BLaER1 (cell line): ENCODE measurements around the gene SLC2A1.
A peak's percentile ranks its signal among the peaks of the same experiment; 100 is the strongest.

Source experiments
- H3K27ac ChIP-seq: shearing (Covaris generic); formaldehyde crosslinking; 2 replicates; pipeline ENCODE4 v1.8.1; 2022
- H3K27me3 ChIP-seq: shearing (Covaris generic); formaldehyde crosslinking; 2 replicates; pipeline ENCODE4 v1.8.1; 2022
- H3K36me3 ChIP-seq: shearing (Covaris generic); formaldehyde crosslinking; 2 replicates; pipeline ENCODE4 v1.8.1; 2022
- H3K4me1 ChIP-seq: shearing (Covaris generic); formaldehyde crosslinking; 2 replicates; pipeline ENCODE4 v1.8.1; 2022
- H3K4me2 ChIP-seq: shearing (Covaris generic); formaldehyde crosslinking; 2 replicates; pipeline ENCODE4 v1.8.1; 2022
- H3K4me3 ChIP-seq: shearing (Covaris generic); formaldehyde crosslinking; 2 replicates; pipeline ENCODE4 v1.8.1; 2022
- H3K9ac ChIP-seq: shearing (Covaris generic); formaldehyde crosslinking; 2 replicates; pipeline ENCODE4 v1.8.1; 2022
- H3K9me3 ChIP-seq: shearing (Covaris generic); formaldehyde crosslinking; 2 replicates; pipeline ENCODE4 v1.8.1; 2022
- H4K20me1 ChIP-seq: shearing (Covaris generic); formaldehyde crosslinking; 2 replicates; pipeline ENCODE4 v1.8.1; 2022
- Cebpa-rat ChIP-seq: shearing (Covaris generic); IDR thresholded peaks from 2 replicates; pipeline ENCODE4 v1.8.1; 2022

Gene SLC2A1

DNA sequence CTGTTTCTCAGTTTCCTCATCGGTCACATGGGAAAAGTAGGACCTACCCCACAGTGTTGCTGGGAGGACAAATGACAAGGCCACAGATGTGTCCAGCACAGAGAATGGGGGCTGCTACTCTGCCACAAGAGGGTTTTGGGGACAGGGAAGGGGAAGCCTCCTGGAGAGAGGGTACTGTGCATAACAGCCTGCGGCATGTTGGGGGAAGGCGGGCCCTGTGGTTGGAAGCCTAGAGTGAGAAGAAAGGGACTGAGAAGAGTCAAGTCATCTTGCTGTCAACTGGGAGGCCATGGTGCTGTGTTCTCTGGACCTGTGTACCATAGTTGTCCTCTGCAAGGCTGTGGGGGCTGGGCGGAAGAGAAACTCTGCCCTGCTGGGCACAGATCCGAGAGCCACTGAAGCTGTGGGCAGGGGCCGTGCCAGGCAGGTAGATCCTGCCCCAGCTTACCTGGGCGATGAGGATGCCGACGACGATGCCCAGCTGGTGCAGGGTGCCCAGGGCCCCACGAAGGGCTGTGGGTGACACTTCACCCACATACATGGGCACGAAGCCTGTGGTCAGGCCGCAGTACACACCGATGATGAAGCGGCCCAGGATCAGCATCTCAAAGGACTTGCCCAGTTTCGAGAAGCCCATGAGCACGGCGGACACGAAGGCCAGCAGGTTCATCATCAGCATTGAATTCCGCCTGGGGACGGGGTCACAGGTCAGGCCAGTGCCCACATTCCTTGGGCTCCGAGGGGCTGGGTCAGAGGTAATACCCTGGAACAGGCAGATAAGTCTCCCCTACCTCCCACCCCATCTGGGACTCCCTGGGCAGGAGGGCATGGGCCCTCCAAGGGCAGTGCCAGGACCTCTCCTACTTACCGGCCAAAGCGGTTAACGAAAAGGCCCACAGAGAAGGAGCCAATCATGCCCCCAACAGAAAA is 28.2 kb downstream of the SLC2A1 start:
- H3K9ac ChIP-seq = peak overlapping the region; percentile 39; the same call in 1 of the 2 replicates
- H3K4me3 ChIP-seq = peak overlapping the region; percentile 51
- peaks cover 64% of the 10 kb centered on the region for H4K20me1 ChIP-seq
- H3K9me3 ChIP-seq = no peaks in the 10 kb centered on the region
- H3K27me3 ChIP-seq = no peaks in the 10 kb centered on the region
- peak overlapping the region; percentile 81 for H3K27ac ChIP-seq
- peaks cover 97% of the 10 kb centered on the region for H3K4me1 ChIP-seq
- peak overlapping the region; percentile 90 for H3K4me2 ChIP-seq
- H3K36me3 ChIP-seq = peaks cover 77% of the 10 kb centered on the region
- TF ChIP-seq Cebpa-rat = no peak

DNA sequence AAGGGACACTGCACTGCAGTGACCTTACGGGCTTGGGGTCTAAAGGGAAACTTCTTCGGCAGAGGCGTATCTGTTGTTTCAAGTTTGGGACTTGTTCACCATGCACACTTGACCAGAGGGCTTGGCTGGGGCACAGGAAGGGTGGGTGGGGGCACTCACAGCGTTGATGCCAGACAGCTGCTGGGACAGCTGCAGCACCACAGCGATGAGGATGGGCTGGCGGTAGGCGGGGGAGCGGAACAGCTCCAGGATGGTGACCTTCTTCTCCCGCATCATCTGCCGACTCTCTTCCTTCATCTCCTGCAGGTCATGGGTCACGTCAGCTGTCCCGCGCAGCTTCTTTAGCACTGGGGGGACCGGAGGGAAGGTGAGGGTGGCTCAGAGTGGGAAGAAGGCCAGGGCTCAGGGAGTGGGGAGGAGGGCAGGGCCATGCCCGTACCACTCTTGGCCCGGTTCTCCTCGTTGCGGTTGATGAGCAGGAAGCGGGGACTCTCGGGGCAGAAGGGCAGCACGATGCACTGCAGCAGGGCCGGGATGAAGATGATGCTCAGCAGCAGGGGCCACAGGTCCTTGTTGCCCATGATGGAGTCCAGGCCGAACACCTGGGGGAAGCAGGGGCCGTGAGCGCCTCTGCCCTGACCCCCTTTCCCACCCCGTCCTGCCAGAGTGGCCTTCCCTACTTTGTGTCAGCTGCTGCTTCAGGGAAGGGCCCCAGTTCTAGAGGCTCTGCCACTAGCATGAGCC is 29.1 kb downstream of the SLC2A1 start:
- Histone ChIP-seq H3K36me3 (peaks cover 73% of the 10 kb centered on the region), H3K4me1 (peaks cover 95% of the 10 kb centered on the region), H3K27ac (peak overlapping the region; percentile 81)

DNA sequence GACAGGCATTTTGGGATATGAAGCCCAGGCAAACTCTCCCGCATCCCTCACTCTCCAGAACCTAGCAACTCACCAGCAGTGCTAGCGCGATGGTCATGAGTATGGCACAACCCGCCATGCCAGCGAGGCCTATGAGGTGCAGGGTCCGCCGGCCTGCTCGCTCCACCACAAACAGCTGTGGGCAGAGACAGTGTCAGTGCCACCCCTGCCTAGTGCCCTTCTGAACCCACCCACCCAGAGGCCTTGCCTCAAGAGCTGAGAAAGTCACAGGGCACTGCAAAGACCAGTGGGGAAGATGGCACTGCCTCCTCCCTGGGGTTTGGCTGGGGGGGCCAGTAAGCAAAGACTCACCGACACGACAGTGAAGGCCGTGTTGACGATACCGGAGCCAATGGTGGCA is 29.8 kb downstream of the SLC2A1 start:
- Histone ChIP-seq H3K4me1 (peaks cover 87% of the 10 kb centered on the region), H3K4me2 (peak overlapping the region; percentile 90), H3K27ac (peak overlapping the region; percentile 81; the same call in 1 of the 2 replicates), H3K27me3 (no peaks in the 10 kb centered on the region), H3K36me3 (peaks cover 65% of the 10 kb centered on the region), H3K4me3 (no peak overlapping the region), H3K9ac (0 out of 2 replicates have a peak overlapping the region, but pooled peaks have one; percentile 39), H4K20me1 (peaks cover 48% of the 10 kb centered on the region), H3K9me3 (no peaks in the 10 kb centered on the region)
- no peak for TF ChIP-seq Cebpa-rat

More for the DNA sequence above, 29.1 kb downstream of the SLC2A1 start:
- peaks cover 56% of the 10 kb centered on the region for H4K20me1 ChIP-seq
- H3K4me2 ChIP-seq = peak overlapping the region; percentile 90
- peak overlapping the region; percentile 39; the same call in 1 of the 2 replicates for H3K9ac ChIP-seq
- no peaks in the 10 kb centered on the region for H3K9me3 ChIP-seq
- H3K27me3 ChIP-seq = no peaks in the 10 kb centered on the region
- no peak for TF ChIP-seq Cebpa-rat
- H3K4me3 ChIP-seq = peak overlapping the region; percentile 49

DNA sequence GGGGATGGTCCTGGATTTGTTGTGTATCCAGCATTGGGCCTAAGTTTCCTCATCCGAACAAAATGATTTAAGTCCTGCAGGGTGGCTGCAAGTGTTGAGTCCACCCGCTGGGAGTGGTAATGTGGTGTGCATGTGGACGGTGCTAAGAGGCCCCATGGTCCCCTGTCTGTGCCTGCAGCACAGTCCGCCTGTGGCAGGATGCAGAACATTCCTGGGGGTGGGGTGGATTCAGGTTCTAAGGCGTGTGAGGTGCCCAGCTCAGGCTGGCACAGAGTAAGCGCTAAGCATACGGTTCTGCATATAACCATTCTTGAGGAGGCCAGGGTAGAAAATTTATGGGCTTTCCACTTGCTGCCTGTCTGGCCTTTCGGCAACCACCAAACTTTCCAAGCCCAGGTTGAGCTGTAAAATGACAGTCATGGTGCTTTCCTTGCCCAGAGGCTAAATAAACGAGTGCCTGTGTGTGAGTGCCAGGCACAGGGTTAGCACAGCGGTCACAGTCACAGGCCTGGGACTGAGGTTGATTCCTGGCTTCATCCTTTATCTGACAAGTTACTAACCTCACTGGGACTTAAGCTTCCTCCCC is 30.7 kb downstream of the SLC2A1 start:
- Histone ChIP-seq H3K4me1 (peaks cover 85% of the 10 kb centered on the region), H3K27ac (no peak overlapping the region), H3K4me3 (no peak overlapping the region), H3K36me3 (peaks cover 57% of the 10 kb centered on the region), H3K9ac (no peak overlapping the region), H3K9me3 (no peaks in the 10 kb centered on the region), H3K4me2 (no peak overlapping the region), H4K20me1 (peaks cover 40% of the 10 kb centered on the region), H3K27me3 (no peaks in the 10 kb centered on the region)
- no peak for TF ChIP-seq Cebpa-rat

DNA sequence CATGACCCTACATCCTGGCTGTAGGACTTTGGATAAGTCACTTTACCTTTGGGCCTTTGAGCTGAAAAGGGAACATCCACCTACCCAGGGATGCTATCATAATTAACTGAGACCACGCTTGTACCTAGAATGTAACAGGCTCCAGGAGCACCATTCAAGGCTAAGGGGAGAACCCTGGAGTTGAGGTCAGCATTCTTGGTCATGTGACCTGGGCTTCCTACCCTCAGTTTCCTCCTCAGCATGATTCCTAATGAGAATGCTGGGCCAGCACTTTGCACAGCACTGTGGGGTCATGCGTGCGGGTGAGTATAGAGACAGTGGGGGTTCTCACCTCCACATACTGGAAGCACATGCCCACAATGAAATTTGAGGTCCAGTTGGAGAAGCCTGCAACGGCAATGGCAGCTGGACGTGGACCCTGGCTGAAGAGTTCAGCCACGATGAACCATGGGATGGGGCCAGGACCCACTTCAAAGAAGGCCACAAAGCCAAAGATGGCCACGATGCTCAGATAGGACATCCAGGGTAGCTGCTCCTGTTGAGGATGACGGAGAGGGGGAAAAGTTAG is 31.3 kb downstream of the SLC2A1 start:
- no peak overlapping the region for H3K4me3 ChIP-seq
- H3K9ac ChIP-seq = peak overlapping the region; percentile 32; the same call in 1 of the 2 replicates
- peaks cover 33% of the 10 kb centered on the region for H4K20me1 ChIP-seq
- H3K36me3 ChIP-seq = peaks cover 54% of the 10 kb centered on the region
- TF ChIP-seq Cebpa-rat = no peak
- H3K27me3 ChIP-seq = no peaks in the 10 kb centered on the region
- H3K27ac ChIP-seq = 0 out of 2 replicates have a peak overlapping the region, but pooled peaks have one; percentile 86
- H3K9me3 ChIP-seq = no peaks in the 10 kb centered on the region
- no peak overlapping the region for H3K4me2 ChIP-seq
- peaks cover 80% of the 10 kb centered on the region for H3K4me1 ChIP-seq

DNA sequence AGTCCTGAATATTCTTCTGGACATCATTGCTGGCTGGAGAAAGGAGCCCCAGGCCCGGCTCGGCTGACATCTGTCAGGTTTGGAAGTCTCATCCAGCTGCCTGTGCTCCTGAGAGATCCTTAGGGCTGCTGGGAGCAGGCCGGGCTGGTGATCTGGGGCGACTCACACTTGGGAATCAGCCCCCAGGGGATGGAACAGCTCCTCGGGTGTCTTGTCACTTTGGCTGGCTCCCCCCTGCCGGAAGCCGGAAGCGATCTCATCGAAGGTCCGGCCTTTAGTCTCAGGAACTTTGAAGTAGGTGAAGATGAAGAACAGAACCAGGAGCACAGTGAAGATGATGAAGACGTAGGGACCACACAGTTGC is 31.8 kb downstream of the SLC2A1 start:
- Histone ChIP-seq H3K9ac (peak overlapping the region; percentile 32; the same call in 1 of the 2 replicates), H3K4me1 (peaks cover 75% of the 10 kb centered on the region), H3K27me3 (no peaks in the 10 kb centered on the region), H3K4me2 (no peak overlapping the region; the same call in 1 of the 2 replicates), H3K4me3 (no peak overlapping the region), H3K27ac (peak overlapping the region; percentile 86; the same call in 1 of the 2 replicates), H4K20me1 (peaks cover 28% of the 10 kb centered on the region), H3K9me3 (no peaks in the 10 kb centered on the region), H3K36me3 (peaks cover 54% of the 10 kb centered on the region)
- no peak for TF ChIP-seq Cebpa-rat

DNA sequence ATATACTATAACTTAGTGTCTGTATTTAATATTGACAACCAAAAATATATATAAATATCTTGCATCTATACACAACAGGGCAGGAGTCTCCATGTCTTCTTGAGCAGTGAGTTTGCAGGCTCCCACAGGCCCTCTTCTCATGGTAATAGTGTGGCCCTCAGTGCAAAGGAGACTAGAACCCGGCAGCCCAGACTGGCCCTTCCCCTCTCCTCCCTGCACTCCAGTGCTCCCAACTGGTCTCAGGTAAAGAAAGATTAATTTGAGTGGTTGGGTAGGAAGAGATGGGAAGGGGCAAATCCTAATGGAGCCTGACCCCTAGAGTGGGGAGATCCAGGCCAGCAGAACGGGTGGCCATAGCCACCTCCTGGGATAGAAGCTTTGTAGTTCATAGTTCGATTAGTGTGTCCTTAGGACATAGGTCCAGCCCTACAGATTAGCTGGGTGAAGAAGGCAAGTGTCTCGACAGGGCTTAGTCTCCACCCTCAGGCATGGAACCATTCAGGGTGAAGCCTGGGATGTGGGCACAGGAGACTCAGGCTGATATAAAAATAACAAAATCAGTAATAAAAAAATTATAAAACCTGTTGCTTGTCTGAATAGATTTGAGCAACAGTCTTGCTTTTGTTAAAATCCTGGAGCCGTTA is 32.3 kb downstream of the SLC2A1 start:
- peak overlapping the region; percentile 84 for H3K4me2 ChIP-seq
- TF ChIP-seq Cebpa-rat = no peak
- peaks cover 23% of the 10 kb centered on the region for H4K20me1 ChIP-seq
- H3K4me1 ChIP-seq = peaks cover 70% of the 10 kb centered on the region
- H3K9me3 ChIP-seq = no peaks in the 10 kb centered on the region
- H3K9ac ChIP-seq = peak overlapping the region; percentile 32; the same call in 1 of the 2 replicates
- no peaks in the 10 kb centered on the region for H3K27me3 ChIP-seq
- peaks cover 54% of the 10 kb centered on the region for H3K36me3 ChIP-seq
- H3K27ac ChIP-seq = peak overlapping the region; percentile 86; the same call in 1 of the 2 replicates
- no peak overlapping the region for H3K4me3 ChIP-seq

DNA sequence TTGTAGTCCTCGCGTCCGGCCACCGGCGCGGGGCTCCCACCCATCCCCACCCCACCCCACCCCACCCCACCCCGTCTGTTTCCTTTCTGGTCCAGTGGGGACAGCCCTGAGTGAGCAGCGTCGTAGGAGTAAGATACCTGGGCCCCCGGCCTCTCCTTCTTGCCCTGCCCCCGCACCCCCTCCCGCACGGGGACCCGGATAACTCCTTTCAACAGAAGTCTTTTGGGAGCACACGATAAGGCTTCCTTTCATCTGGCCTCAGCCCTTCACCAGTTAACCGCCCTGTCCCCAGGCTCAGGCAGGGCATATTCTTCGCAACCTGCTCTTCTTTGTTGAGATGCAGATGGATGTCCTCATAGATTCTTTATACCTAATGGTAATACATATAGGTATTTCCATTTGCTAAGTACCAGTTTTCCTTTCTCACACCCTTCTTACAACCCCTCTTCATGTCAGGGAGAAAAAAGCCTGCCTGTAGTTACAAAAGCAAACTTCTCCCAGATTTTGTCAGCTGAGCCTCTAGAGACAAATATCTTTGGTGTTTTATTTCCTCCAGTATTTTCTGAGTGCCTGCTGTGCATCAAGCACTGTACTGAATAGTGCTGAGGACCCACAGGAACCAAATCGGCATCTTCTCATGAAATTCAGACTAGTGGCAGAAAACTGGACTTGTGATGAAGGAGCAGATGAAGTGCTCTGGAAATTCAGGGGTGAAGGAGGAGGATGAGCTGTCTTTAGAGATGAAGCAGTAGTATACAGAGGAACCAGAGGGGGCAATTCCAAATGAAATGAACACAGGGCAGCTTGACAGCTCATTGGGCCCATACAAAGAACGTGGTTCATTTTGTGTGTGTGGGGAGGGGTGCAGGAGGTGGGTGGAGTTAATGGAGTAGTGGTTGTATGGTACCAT is 33.6 kb downstream of the SLC2A1 start:
- Histone ChIP-seq H3K27me3 (no peaks in the 10 kb centered on the region), H3K4me3 (peak overlapping the region; percentile 70), H3K9me3 (no peaks in the 10 kb centered on the region), H4K20me1 (peaks cover 11% of the 10 kb centered on the region), H3K4me2 (peak overlapping the region; percentile 84), H3K4me1 (peaks cover 57% of the 10 kb centered on the region), H3K36me3 (peaks cover 46% of the 10 kb centered on the region), H3K9ac (peak overlapping the region; percentile 85), H3K27ac (peak overlapping the region; percentile 86)
- TF ChIP-seq Cebpa-rat = no peak
